HEK293 (cell line): ENCODE data around the gene MYT1.
A peak's percentile ranks its signal among the peaks of the same experiment; 100 is the strongest.

Experiments
- GLI2 ChIP-seq: fragments of 450-650 bp; formaldehyde crosslinking; IDR thresholded peaks from 2 replicates; pipeline ENCODE4; 2017; ENCODE audit warnings: missing biosample characterization, missing genetic modification characterization, low read depth, borderline replicate concordance
- IKZF3 ChIP-seq: fragments of 450-650 bp; IDR thresholded peaks from 2 replicates; pipeline ENCODE4 v1.5.0; 2018; ENCODE audit warnings: missing biosample characterization, mild to moderate bottlenecking, missing genetic modification characterization, moderate library complexity
- KLF1 ChIP-seq: fragments of 450-650 bp; formaldehyde crosslinking; IDR thresholded peaks from 2 replicates; pipeline ENCODE4 v1.5.1; 2016; ENCODE audit warnings: missing biosample characterization, missing genetic modification characterization
- KLF9 ChIP-seq: fragments of 450-650 bp; formaldehyde crosslinking; IDR thresholded peaks from 2 replicates; pipeline ENCODE4 v1.5.1; 2016; ENCODE audit warnings: missing biosample characterization, missing genetic modification characterization, low read depth
- MYNN ChIP-seq: fragments of 450-650 bp; formaldehyde crosslinking; IDR thresholded peaks from 2 replicates; pipeline ENCODE4 v1.5.1; 2016; ENCODE audit warnings: missing biosample characterization, missing genetic modification characterization, borderline replicate concordance
- PRDM6 ChIP-seq: fragments of 450-650 bp; formaldehyde crosslinking; IDR thresholded peaks from 2 replicates; pipeline ENCODE4 v1.5.1; 2017; ENCODE audit warnings: missing biosample characterization, missing genetic modification characterization
- YY1 ChIP-seq: fragments of 450-650 bp; formaldehyde crosslinking; IDR thresholded peaks from 2 replicates; pipeline ENCODE4 v1.5.1; 2018; ENCODE audit warnings: missing biosample characterization, missing genetic modification characterization
- ZBTB10 ChIP-seq: fragments of 450-650 bp; formaldehyde crosslinking; IDR thresholded peaks from 2 replicates; pipeline ENCODE4 v1.5.1; 2016; ENCODE audit warnings: missing biosample characterization, missing genetic modification characterization
- ZBTB48 ChIP-seq: fragments of 450-650 bp; formaldehyde crosslinking; IDR thresholded peaks from 2 replicates; pipeline ENCODE4 v1.5.1; 2016; ENCODE audit warnings: missing biosample characterization, missing genetic modification characterization
- ZBTB7A ChIP-seq: fragments of 450-650 bp; formaldehyde crosslinking; IDR thresholded peaks from 2 replicates; pipeline ENCODE4 v1.5.1; 2016; ENCODE audit warnings: low read depth, missing biosample characterization, missing genetic modification characterization
- ZNF121 ChIP-seq: fragments of 450-650 bp; formaldehyde crosslinking; IDR thresholded peaks from 2 replicates; pipeline ENCODE4 v1.5.1; 2016; ENCODE audit warnings: missing biosample characterization, missing genetic modification characterization
- ZNF133 ChIP-seq: fragments of 450-650 bp; formaldehyde crosslinking; IDR thresholded peaks from 2 replicates; pipeline ENCODE4 v1.5.1; 2016; ENCODE audit warnings: missing biosample characterization, missing genetic modification characterization
- ZNF184 ChIP-seq: fragments of 450-650 bp; IDR thresholded peaks from 2 replicates; pipeline ENCODE4 v1.5.1; 2018; ENCODE audit warnings: missing biosample characterization, mild to moderate bottlenecking, missing genetic modification characterization
- ZNF248 ChIP-seq: fragments of 450-650 bp; formaldehyde crosslinking; IDR thresholded peaks from 2 replicates; pipeline ENCODE4 v1.5.1; 2017; ENCODE audit warnings: missing biosample characterization, missing genetic modification characterization
- ZNF26 ChIP-seq: fragments of 450-650 bp; formaldehyde crosslinking; IDR thresholded peaks from 2 replicates; pipeline ENCODE4 v1.5.1; 2016; ENCODE audit warnings: missing biosample characterization, missing genetic modification characterization
- ZNF335 ChIP-seq: fragments of 450-650 bp; formaldehyde crosslinking; conservative IDR thresholded peaks from 2 replicates; pipeline ENCODE4 v1.5.1; 2016; ENCODE audit warnings: missing biosample characterization, missing genetic modification characterization
- ZNF354C ChIP-seq: fragments of 450-650 bp; formaldehyde crosslinking; IDR thresholded peaks from 2 replicates; pipeline ENCODE4 v1.5.1; 2016; ENCODE audit warnings: missing biosample characterization, missing genetic modification characterization, low read depth, borderline replicate concordance
- ZNF423 ChIP-seq: fragments of 450-650 bp; formaldehyde crosslinking; IDR thresholded peaks from 2 replicates; pipeline ENCODE4 v1.5.1; 2016; ENCODE audit warnings: missing biosample characterization, missing genetic modification characterization
- ZNF426 ChIP-seq: fragments of 450-650 bp; formaldehyde crosslinking; IDR thresholded peaks from 2 replicates; pipeline ENCODE4 v1.5.1; 2017; ENCODE audit warnings: missing biosample characterization, missing genetic modification characterization, mild to moderate bottlenecking, inconsistent platforms, moderate library complexity
- ZNF692 ChIP-seq: fragments of 450-650 bp; formaldehyde crosslinking; IDR thresholded peaks from 2 replicates; pipeline ENCODE4 v1.5.1; 2016; ENCODE audit warnings: missing biosample characterization, missing genetic modification characterization
- ZXDB ChIP-seq: fragments of 450-650 bp; formaldehyde crosslinking; IDR thresholded peaks from 2 replicates; pipeline ENCODE4 v1.5.1; 2016; ENCODE audit warnings: missing biosample characterization, missing genetic modification characterization
- TF ChIP-seq, protein P1 (sequence below): fragments of 450-650 bp; formaldehyde crosslinking; IDR thresholded peaks from 2 replicates; pipeline ENCODE4 v1.5.1; 2017; ENCODE audit warnings: missing biosample characterization, missing genetic modification characterization
- TF ChIP-seq, protein P2 (sequence below): fragments of 450-650 bp; formaldehyde crosslinking; conservative IDR thresholded peaks from 2 replicates; pipeline ENCODE4 v1.5.1; 2016; ENCODE audit warnings: low read depth, missing biosample characterization, missing genetic modification characterization
- TF ChIP-seq, protein P3 (sequence below): fragments of 450-650 bp; formaldehyde crosslinking; IDR thresholded peaks from 2 replicates; pipeline ENCODE4 v1.5.1; 2016; ENCODE audit warnings: missing biosample characterization, missing genetic modification characterization

MYT1 gene

GRCh38 chr20:64255361-64256281 lies 91.4 kb downstream of the MYT1 start, which contains the start of gene PCMTD2 (continued):
- TF ChIP-seq KLF9 (tag by site-specific recombination) (0 out of 2 replicates have a peak, but pooled peaks have one; percentile 39), ZNF426 (tag by site-specific recombination) (no peak), PRDM6 (tag by site-specific recombination) (no peak), ZXDB (tag by site-specific recombination) (peak; percentile 48), ZNF133 (tag by site-specific recombination) (no peak), ZNF692 (tag by site-specific recombination) (peak; percentile 100), ZNF26 (tag by site-specific recombination) (no peak), ZNF121 (peak; percentile 44; the same call in 1 of the 2 replicates), KLF1 (tag by site-specific recombination) (peak; percentile 72; the same call in 1 of the 2 replicates), MYNN (no peak), ZNF423 (tag by site-specific recombination) (peak; percentile 40; the same call in 1 of the 2 replicates), ZBTB48 (peak; percentile 85), ZNF335 (tag by site-specific recombination) (peak; percentile 76; the same call in 1 of the 2 replicates), ZNF354C (tag by site-specific recombination) (no peak), YY1 (peak; percentile 82), GLI2 (tag by site-specific recombination) (no peak), ZNF184 (tag by site-specific recombination) (no peak), IKZF3 (tag by site-specific recombination) (no peak), ZNF248 (tag by site-specific recombination) (no peak), ZBTB10 (tag by site-specific recombination) (peak; percentile 51), ZBTB7A (peak; percentile 21; the same call in 1 of the 2 replicates)
- TF ChIP-seq, protein P1, sequence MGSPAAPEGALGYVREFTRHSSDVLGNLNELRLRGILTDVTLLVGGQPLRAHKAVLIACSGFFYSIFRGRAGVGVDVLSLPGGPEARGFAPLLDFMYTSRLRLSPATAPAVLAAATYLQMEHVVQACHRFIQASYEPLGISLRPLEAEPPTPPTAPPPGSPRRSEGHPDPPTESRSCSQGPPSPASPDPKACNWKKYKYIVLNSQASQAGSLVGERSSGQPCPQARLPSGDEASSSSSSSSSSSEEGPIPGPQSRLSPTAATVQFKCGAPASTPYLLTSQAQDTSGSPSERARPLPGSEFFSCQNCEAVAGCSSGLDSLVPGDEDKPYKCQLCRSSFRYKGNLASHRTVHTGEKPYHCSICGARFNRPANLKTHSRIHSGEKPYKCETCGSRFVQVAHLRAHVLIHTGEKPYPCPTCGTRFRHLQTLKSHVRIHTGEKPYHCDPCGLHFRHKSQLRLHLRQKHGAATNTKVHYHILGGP (tag by site-specific recombination) = no peak
- TF ChIP-seq, protein P2, sequence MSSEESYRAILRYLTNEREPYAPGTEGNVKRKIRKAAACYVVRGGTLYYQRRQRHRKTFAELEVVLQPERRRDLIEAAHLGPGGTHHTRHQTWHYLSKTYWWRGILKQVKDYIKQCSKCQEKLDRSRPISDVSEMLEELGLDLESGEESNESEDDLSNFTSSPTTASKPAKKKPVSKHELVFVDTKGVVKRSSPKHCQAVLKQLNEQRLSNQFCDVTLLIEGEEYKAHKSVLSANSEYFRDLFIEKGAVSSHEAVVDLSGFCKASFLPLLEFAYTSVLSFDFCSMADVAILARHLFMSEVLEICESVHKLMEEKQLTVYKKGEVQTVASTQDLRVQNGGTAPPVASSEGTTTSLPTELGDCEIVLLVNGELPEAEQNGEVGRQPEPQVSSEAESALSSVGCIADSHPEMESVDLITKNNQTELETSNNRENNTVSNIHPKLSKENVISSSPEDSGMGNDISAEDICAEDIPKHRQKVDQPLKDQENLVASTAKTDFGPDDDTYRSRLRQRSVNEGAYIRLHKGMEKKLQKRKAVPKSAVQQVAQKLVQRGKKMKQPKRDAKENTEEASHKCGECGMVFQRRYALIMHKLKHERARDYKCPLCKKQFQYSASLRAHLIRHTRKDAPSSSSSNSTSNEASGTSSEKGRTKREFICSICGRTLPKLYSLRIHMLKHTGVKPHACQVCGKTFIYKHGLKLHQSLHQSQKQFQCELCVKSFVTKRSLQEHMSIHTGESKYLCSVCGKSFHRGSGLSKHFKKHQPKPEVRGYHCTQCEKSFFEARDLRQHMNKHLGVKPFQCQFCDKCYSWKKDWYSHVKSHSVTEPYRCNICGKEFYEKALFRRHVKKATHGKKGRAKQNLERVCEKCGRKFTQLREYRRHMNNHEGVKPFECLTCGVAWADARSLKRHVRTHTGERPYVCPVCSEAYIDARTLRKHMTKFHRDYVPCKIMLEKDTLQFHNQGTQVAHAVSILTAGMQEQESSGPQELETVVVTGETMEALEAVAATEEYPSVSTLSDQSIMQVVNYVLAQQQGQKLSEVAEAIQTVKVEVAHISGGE (tag by site-specific recombination) = peak; percentile 24; the same call in 1 of the 2 replicates
- TF ChIP-seq, protein P3, sequence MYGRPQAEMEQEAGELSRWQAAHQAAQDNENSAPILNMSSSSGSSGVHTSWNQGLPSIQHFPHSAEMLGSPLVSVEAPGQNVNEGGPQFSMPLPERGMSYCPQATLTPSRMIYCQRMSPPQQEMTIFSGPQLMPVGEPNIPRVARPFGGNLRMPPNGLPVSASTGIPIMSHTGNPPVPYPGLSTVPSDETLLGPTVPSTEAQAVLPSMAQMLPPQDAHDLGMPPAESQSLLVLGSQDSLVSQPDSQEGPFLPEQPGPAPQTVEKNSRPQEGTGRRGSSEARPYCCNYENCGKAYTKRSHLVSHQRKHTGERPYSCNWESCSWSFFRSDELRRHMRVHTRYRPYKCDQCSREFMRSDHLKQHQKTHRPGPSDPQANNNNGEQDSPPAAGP (tag by site-specific recombination) = peak; percentile 69; the same call in 1 of the 2 replicates
